ENCODE measurements around the gene CNTNAP2.

DNA sequence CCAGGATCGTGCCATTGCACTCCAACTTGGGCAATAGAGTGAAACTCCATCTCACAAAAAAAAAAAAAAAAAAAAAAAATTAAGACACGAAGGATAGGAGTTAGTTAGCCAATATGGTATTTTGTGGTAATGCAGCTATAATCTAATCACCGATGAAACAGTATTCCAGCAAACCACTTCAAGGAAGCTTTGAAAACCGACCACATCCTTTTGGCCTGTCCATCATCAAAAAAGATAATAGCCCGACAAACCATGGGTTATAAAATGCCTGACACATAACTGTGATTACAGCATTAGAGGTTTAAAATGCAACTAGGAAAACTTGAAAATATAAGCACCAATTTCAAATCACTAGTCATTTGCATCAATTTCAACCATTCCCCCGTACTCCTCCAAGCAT is 1745.3 kb downstream of the CNTNAP2 start:
- TF ChIP-seq CEBPB (tag; IDR thresholded peaks at IDR 0.05) (no peak), IRF2 (CRISPR knock-in tag; IDR thresholded peaks at IDR 0.05) (no peak)
